GM19324 (cell line): ENCODE measurements around the gene OSM.

Source experiments
- ATAC-seq: cut with Tn5 transposase; IDR thresholded peaks from one replicate; pipeline ENCODE4 v1.9.1; 2021; ENCODE audit warnings: mild to moderate bottlenecking, moderate library complexity; ENCODE audit not compliant: unreplicated experiment, low FRiP score

Gene OSM

DNA sequence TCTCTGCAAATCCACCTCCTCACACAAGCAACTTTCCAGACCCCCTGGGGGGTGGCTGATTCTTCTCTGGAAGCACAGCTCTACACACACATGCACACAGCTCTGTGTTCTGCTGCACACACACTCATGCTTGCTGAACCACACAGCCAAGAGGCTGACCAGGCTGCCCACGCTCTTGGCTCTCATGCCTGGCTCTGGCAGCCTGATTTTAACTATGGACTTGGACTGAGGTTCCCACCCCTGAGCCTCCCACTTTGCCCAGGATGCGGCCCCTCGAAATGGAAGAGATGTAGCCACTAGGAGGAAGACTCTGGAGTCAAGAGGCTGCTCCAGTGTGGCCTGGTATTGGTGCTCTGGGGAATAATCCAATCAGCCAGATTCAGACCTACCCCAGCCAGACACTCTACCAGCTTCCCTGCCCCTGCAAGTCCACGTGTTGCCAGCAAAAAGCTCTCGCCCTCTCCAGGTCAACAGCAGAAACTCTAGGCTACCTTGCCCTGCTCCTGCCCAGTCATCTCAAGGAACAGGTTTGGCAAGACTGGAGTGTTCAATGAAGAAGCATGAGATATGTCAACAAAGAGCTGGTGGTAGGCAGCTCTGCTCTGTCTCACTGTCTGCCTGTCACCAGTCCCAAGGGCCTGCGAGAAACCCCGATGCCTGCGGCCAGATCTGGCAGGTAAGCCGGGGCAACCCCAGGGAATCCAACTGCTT lies 31.5 kb upstream of the OSM start:
- ATAC-seq = no peak

DNA sequence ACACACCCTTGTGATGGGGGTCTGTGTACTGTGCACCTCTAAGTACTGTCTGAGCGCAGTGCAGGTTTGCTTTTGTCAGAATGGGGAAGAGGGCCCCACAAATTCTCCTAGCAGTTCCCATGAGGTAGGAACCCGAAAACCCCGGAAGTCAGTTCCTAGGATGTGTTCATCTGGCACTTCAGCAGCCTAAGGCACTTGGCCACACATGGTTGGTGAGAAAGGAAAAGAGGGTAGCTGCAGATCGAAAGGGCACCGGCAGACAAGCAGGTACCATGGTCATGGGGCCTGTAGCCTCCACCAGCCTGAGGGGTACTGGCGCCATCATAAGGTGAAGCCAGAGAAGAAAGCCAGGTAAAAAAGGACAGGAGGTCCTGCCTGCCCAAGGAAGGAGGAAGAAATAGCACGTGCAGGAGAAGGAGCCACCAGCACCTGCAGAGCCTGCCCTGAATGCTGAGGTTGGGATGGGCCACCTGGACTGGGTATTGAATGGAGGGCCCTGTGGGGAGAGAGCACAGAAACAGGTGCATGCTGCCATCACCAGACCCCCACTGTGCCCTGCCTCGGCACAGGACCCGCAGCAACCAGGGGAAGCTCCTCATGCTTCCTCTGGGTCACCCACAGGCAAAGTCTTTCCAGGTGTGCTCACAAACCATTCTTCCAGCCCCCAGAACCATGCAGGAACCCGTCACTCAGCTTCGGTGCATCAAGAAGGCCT lies 30.8 kb upstream of the OSM start:
- no peak for ATAC-seq

DNA sequence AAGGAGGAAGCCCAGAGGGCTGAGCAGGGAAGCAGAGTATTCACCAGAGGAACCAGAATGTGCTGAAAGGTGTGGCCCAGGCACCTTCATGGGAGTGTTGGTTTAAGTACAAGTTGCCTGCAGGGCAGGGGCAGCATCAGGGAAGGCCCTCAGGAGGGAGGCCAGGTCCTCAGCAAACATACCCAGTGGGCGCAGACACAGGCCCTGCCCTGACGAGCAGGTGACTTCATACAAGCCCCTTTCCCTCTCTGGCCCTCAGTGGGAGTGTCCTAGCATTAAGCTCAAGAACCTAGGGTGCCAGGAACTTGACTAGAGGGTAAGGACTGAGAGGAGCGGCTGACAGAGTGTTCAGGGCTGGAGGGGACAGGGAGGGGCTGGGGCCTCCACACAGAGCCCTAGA lies 30.2 kb upstream of the OSM start:
- ATAC-seq = no peak

DNA sequence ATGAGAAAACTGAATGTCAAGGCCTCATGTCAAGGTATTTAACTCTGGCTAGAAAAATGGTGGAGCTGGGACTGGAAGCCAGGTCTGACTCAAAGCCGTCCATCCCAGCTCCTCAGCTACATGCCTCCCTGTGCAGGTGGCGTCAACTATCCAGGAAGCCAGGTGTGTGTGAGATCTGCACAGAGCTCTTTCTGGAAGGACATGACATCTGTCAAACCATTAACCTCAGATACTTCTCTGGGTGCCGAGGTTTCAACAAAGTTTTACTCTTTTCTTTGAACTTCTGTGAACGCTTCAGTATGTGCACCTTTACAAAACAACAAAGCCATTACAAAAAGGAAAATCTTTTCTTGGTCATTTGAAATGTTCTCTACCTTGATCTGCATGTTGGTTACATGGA lies 29.7 kb upstream of the OSM start:
- ATAC-seq = no peak

DNA sequence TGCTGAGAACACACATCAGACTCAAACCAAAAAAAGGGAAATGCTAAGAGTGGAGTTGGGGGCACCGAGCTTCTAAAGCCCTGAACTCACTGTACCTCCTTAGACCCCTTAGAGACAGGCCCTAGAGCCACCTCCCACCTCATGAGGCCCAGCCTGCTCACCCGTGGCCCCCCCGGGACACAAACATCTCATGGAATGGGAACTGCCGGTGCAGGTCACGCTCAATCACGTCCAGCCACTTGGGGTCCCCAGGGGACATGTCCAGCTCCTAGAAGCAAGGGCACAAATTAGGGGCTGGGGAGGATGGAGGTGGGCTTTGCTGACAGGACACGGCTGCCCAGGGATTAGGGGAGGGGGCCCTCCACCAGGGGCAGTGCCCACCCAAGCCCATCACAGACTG lies 28.9 kb upstream of the OSM start:
- ATAC-seq = no peak

DNA sequence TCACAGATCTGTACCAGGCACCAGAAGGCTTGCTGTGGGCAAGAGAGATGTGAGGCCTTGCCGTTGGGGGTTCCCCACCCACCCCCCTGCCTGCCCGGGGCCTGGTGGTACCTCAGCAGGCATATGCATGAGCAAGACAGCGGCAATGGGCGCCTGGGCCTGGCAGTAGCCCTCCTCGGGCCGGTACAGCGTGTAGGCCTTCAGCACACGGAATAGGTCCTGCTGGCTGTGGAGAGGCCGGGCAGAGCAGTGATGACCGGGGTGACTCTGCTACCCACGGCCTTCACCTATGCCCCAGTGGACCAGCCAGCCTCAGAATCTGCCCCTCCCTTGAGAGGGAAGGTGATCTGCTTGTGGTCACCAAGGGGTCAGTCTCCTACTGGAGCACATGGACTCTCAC lies 28.2 kb upstream of the OSM start:
- ATAC-seq = no peak

DNA sequence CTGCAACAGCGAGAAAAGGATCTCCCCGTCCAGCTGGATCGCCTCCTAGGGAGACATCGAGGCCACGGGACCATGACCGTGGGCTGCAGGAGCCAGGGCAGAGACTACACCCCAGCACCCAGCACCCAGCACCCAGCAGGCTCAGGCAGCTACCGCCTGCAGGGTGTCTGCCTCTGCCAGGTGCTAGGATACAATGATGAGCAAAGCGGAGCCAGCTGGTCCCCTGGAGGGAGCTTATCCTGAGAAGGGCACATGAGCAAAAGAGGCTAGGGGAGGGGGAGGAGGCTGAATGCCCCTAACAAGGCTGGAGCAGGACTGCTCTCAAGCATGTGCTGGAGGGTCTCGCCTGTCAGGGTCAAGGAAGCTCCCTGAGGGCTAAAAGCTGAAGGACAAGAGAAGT lies 27.4 kb upstream of the OSM start:
- ATAC-seq = no peak

DNA sequence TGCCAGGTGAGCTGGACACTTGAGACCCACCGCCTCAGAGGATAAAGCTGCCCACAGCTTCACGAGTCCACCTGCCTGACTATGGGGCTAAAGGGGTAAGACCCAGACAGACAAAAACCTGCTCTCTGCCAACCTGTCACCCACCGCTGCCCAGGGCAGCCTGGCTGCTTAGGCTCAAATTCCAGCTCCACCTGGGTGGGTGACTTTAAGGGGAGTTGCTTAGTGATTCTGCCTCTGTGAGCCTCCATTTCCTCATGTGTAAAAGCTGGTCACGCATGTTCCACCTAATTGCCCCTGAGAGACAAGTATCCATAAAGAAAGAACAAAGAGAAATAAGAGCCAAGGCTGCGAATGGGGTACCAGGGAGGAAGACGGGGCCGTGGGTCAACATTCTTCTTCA lies 26.4 kb upstream of the OSM start:
- no peak for ATAC-seq

DNA sequence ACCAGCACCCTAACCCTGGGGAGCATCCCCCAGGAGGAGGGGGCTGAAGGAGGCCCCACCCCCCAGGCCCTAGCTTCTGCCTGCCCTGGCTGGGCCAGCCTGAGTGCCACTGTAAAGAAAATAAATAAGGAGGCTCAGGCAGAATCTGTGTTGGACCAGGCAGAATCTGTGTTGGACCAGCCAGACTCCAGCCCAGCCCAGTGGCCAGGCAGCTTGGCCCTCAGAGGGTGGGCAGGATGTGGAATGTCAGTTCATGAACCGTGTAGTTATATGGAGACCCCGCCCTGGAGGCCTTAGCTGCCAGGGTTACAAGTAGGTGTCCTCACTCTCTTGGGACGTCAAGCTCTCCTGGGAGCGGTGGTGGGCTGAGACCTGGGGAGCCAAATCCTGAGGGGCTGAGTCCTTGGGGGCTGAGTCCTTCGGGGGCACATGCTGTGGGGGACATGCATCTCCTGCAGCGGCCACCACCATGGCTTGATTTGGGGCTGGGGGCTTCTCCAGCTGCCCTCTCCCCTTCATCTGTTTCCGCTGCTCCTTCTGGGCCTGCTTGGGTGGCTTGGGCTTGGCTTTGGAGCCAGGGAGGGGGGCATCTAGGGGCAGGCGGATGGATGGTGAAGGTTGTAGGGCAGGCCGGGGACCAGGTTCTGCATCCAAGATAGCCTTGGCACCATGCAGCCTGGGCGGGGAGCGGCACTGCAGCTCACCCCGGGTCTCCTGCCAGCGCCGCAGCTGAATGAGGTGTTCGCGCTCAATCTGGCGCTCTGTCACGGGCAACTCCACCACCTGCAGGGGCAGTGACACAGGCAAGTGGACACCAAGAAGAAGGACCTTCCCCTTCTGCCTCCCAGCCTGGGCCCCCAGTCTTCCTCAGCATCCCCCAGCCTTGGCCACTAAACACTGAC lies 25.7 kb upstream of the OSM start:
- ATAC-seq = no peak

DNA sequence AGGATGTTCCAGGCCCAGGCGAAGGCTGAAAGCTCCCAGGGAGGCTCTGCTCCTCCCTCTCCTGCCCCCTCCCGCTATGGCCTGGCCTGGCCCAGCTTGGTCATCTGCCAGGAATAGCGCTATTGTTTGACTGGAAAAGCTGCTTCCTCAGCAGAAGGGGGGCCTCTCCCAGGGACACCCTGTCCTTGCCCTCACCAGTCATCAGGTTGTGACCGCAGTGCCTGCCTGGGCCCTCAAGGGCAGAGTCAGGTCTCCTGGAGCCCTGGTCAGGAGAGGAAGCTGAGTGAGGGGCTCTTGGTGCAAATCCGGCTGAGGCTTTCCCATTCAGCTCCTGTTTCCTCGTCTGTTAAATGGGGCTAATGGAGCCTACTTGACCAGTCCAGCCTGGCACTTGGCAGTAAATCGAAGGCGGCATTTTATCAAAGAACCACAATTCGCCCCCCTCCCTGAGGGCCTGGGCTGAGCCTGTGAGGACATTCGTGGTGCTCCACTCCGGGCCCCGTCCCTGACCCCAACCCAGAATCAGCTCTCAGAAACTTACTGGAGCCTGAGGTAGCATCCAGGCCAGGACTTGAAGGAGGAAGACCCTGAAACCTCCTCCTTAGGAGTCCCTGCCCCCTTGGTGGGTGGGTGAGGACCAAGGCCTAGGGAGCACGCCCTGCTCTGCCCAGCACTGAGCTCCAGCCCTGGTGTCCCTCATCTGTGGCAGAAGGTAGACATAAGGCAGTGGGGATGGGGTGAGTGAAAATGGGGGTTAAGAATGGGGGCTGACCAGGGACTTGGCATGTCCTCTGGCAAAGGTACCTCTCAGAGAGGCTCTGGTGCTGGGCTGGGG lies 24.6 kb upstream of the OSM start:
- ATAC-seq = no peak

DNA sequence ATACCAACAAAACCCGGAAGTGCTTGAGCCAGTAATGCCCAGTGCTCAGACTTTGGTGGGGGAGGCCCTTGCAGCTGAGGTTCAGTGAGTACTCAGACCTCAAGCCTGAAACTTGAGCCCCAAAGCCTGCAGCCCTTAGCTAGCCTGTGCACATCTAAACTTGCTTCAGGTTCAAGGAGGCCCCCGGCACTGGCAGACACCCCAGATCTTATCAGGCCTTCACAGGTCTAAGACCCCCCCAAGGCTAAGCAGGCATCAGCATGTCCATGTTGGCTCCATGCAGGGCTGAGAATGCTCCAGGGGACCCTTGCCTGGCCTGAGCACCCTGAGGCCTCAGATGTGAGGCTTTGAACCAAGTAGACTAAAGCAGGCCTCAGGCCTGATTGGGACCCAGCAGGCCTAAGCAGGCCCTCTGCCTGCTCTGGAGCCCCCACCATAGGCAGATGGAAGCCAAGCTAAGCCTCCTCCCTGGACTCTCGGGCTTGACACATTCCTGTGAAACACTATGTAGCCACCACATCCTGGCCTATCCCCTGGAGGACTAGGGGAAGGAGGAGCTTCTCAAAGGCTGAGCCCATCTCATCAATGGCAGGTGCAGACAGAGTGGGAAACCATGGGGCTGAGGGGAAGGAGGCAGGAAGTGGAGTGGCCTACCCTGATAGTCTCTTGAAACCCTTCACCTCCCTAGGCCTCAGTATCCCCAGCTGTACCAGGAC lies 23.8 kb upstream of the OSM start:
- ATAC-seq = no peak

DNA sequence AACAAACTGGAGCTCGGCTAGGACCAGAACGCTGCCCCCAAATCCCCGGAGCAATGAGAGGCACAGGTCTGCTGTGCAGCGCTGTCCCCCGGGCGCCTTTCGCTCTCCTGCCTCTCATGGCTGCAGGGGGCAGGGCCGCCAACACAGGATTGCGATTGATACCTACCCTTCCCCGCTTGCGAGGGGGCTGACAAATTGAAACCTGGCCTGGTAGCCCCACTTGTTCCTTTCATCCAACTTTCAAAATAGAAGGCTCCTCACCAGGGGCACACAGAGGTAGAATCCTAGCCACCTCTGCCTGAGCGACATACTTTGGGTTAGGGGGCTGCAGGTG lies 23.3 kb upstream of the OSM start:
- peak; percentile 3 for ATAC-seq

DNA sequence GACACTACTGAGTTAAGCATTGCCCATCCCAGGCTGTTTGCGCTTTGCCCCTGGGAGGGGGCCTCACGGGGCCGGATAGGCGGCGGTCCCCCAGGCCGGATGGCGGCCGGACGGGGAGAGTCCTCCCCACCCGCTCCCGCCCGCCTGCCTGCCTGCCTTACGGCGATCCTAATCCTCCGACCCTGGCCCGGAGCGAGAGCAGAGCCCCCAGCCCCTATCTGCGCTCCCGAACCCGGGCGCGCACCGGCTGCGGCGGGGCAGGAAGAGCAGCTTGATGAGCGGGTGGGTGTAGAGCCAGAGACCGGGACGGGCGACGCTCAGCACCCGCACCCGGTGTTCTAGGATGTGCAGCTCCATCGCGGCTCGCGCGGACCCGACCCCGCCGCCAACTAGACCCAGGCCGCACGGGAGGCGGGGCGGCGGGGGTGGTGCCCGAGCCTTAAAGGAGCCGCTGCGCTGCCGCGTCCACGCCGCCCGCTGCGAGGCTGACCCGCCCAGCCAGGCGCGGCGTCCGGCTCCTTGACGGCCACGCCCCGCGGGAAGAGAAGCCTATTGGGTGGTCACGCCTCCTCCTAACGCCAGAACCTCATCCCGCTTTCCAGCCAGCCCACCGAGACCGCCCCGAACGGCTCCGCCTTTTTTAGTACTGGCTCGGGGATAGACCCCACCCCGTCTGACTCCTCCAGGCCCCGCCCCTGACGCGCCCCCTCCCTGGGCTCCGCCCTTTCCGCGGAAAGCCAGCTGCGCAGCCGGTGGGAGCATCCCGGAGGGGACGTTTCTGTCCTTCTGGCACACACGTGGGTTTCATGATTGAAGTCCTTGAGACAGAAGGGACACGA lies 22.7 kb upstream of the OSM start, which contains the start of gene CASTOR1:
TSS of gene CASTOR1 (minus strand) at position 365 of the 839 bp plus-strand sequence. CDS start at position 357, 8 bp downstream.
- peak; percentile 64 for ATAC-seq

DNA sequence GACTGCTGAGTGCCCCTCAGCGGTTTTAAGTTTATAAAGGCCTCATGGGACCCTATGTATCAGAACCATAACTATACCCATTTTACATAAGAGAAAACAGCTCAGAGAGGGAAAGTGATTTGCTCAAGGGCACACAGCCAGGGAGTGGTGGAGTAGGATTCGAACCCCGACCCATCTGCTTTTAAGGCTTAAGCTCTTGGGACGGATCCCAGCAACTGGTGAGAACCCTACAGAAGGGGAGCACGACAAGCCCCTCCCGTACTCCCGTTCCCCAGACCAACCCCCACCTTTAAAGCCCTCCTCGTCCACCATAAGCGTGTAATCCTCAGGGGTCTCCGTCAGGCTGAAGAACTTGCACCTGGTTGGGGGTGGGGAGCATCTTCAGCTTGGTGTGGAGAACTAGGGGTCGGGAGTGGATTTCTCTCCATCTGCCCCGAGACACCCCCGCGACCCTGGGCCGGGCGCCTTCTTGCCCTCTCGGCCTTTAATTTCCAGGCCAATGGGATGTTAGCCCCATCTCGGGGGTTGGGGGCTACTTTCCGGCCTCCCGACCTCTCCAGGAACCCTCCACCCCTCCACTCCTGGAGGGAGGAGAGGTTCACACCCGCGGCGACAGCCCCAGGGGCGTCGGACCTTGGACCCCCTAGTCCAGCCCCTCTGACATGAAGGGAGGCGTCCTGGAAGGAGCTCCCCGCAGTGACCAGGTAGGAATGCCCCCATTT lies 21.9 kb upstream of the OSM start:
- no peak for ATAC-seq

DNA sequence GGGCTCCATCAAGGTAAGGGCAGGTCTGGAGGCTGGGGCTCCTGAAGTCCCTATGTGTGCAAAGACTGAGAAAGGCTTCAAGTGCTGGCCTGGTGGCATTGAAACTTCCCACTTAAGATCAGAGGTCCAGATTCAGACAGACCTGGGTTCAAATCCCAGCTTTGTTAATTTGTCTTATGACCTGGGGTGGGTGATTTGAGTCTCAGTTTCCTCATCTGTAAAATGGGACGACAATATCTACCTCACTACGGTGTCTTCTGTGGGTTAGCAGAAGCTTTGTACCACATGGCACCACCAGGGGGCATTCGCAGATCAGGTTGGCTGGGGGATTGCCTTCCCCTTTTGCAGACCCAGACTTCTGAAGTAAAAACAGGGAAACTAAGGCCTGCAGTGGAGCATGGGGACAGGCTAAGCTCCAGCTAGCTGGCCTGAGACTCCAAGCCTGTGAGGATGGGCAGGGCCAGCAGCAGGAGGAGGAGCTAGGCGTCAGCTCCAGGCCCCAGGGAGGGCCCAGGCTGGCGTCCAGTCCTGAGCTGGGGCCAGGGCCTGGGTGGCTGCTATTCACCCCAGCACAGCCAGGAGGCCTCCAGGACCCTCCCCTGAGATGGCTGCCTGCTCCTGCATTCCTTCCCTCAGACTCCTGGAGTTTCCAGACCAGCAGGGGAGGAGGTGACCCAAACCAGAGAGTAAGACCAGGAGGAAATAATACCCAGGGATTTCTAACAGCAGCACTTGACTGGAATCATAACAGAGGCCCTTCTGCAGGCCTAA lies 21.2 kb upstream of the OSM start:
- no peak for ATAC-seq

DNA sequence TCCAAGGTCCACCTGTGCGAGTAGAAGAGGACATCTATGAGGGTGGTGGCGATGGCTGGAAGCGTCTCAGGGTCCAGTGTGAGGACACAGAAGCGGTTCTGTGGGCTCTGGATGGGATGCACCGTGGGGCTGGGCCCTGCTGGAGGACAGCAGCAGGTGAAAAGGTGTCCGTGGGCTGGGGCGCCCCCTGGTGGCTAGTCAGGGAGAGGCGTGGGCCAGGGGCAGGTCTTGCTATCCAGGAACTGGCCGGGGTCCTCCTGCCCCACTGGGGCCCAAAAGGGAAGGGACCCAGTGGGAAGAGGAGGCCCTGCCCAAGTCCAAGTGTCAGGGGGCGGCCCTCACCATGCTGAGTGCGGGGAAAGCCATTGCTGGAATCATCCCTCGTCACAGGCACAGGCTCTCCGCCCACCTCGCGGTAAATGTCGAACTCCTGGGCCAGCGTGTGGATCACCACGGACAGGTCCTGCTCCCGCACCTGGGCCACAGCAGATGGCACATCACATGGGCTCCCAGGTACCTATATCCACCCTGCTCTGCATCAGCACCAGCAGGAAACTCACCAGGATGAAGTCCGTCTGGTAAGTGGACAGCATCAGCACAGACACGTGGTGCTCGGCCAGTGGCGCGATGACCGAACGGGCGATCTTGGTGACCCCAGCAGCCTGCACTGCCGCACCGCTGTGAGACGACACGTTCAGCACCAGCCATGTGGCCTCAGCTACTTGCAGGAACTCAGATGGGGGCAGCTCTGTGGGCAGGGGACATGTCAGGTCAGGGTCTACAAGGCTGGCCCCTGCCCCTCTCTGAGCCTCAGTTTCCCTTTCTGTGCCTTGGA lies 20.4 kb upstream of the OSM start:
- ATAC-seq = no peak

DNA sequence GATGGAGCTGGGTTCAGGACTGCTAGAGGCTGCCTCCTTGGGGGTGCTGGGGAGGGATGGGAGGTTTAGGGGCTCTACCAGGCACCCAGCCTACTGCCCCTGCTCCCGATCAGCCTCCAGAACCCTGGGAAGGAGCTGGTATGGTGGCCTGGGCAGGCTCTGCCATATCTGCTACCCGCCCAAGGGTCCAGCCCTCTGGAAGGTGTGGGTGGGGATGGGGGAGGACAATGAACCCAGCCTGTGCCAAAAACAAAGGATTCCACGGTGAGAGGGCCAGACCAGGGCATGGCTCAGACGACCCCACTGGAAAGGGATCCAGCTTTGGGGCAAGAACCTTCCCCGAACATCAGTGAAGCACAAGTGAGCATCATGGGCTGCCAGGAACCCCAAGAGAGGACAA lies 19.7 kb upstream of the OSM start:
- no peak for ATAC-seq
